Measurements from ENCODE around the gene PPP1R9B. TPM values are rescaled to one million over a fixed set of nuclear protein-coding genes. Genes with fewer than 3 reads are reported as not detected.

The PPP1R9B gene
- total and polyA plus RNA-seq, 2 of the 8 experiments (the other 6 are each of a cell fraction or from before 2014, with no cell fraction given), result 5.2 to 13.1 TPM

GRCh38 chr17:50151041-50151936 lies 812 bp upstream of the PPP1R9B start (continued):
- TF ChIP-seq CHD7 (IDR thresholded peaks at IDR 0.05; ENCODE audit: insufficient replicate concordance, low read length) (no peak), ASH2L (IDR thresholded peaks at IDR 0.05; ENCODE audit: low read length) (no peak), ZNF274 (IDR thresholded peaks at IDR 0.05; ENCODE audit: borderline replicate concordance, extremely low read depth, low read length) (no peak), JUN (IDR thresholded peaks at IDR 0.05; ENCODE audit: low read depth, low read length) (no peak), SRF (IDR thresholded peaks at IDR 0.05; ENCODE audit: low read depth, low read length) (no peak), NANOG (IDR thresholded peaks at IDR 0.05; ENCODE audit: insufficient read depth, low read depth, low read length, poor library complexity, severe bottlenecking) (no peak), BRCA1 (IDR thresholded peaks at IDR 0.05; ENCODE audit: low read depth, low read length) (no peak), SIX5 (IDR thresholded peaks at IDR 0.05; ENCODE audit: low read depth, low read length) (no peak), TBP (IDR thresholded peaks at IDR 0.05; ENCODE audit: low read depth, low read length) (no peak), PHF8 (conservative IDR thresholded peaks at IDR 0.05; ENCODE audit: low read depth, low read length) (no peak)
